ENCODE results near the gene GAS1. TPM values are rescaled to one million over a fixed set of nuclear protein-coding genes. Genes with fewer than 3 reads are reported as not detected.

The GAS1 gene
- total RNA-seq, 1 donor from 2014 or later = 307 TPM

- Mint-ChIP-seq H3K27ac (ENCODE audit: unreplicated experiment) (no peak overlapping the region), H3K4me1 (ENCODE audit: unreplicated experiment) (peaks cover 31% of the 10 kb centered on the region), H3K4me3 (ENCODE audit: unreplicated experiment) (no peak overlapping the region), H3K9me3 (ENCODE audit: unreplicated experiment) (no peaks in the 10 kb centered on the region), H3K36me3 (ENCODE audit: unreplicated experiment) (no peaks in the 10 kb centered on the region), H3K27me3 (ENCODE audit: unreplicated experiment) (no peaks in the 10 kb centered on the region)
- DNase-seq (ENCODE audit: extremely low spot score, unreplicated experiment) = no peak
- TF ChIP-seq CTCF (IDR thresholded peaks at IDR 0.05) = no peak
Observed at GRCh38 chr9:86987900-86988299, 40.6 kb upstream of the GAS1 start.

- H3K27ac Mint-ChIP-seq (ENCODE audit: unreplicated experiment) = no peak overlapping the region
- no peak for DNase-seq (ENCODE audit: extremely low spot score, unreplicated experiment)
- no peaks in the 10 kb centered on the region for H3K27me3 Mint-ChIP-seq (ENCODE audit: unreplicated experiment)
- TF ChIP-seq CTCF (IDR thresholded peaks at IDR 0.05) = no peak
- H3K4me3 Mint-ChIP-seq (ENCODE audit: unreplicated experiment) = no peak overlapping the region
- no peaks in the 10 kb centered on the region for H3K9me3 Mint-ChIP-seq (ENCODE audit: unreplicated experiment)
- H3K4me1 Mint-ChIP-seq (ENCODE audit: unreplicated experiment) = peaks cover 39% of the 10 kb centered on the region
- peaks cover 9% of the 10 kb centered on the region for H3K36me3 Mint-ChIP-seq (ENCODE audit: unreplicated experiment)
Observed at GRCh38 chr9:86985132-86985647, 37.9 kb upstream of the GAS1 start.

- no peaks in the 10 kb centered on the region for H3K27me3 Mint-ChIP-seq (ENCODE audit: unreplicated experiment)
- no peaks in the 10 kb centered on the region for H3K9me3 Mint-ChIP-seq (ENCODE audit: unreplicated experiment)
- H3K4me3 Mint-ChIP-seq (ENCODE audit: unreplicated experiment) = no peak overlapping the region
- peaks cover 9% of the 10 kb centered on the region for H3K36me3 Mint-ChIP-seq (ENCODE audit: unreplicated experiment)
- H3K27ac Mint-ChIP-seq (ENCODE audit: unreplicated experiment) = peak overlapping the region; percentile 65
- H3K4me1 Mint-ChIP-seq (ENCODE audit: unreplicated experiment) = peaks cover 53% of the 10 kb centered on the region
- TF ChIP-seq CTCF (IDR thresholded peaks at IDR 0.05) = no peak
- DNase-seq (ENCODE audit: extremely low spot score, unreplicated experiment) = no peak
Observed at GRCh38 chr9:86983620-86984259, 36.4 kb upstream of the GAS1 start.

- H3K4me1 Mint-ChIP-seq (ENCODE audit: unreplicated experiment) = peaks cover 59% of the 10 kb centered on the region
- no peak for TF ChIP-seq CTCF (IDR thresholded peaks at IDR 0.05)
- DNase-seq (ENCODE audit: extremely low spot score, unreplicated experiment) = no peak
- H3K27ac Mint-ChIP-seq (ENCODE audit: unreplicated experiment) = peak overlapping the region; percentile 9
- H3K27me3 Mint-ChIP-seq (ENCODE audit: unreplicated experiment) = no peaks in the 10 kb centered on the region
- H3K4me3 Mint-ChIP-seq (ENCODE audit: unreplicated experiment) = no peak overlapping the region
- H3K36me3 Mint-ChIP-seq (ENCODE audit: unreplicated experiment) = peaks cover 9% of the 10 kb centered on the region
- H3K9me3 Mint-ChIP-seq (ENCODE audit: unreplicated experiment) = no peaks in the 10 kb centered on the region
Observed at GRCh38 chr9:86983249-86983619, 35.9 kb upstream of the GAS1 start.

GRCh38 chr9:86980802-86981201 lies 33.5 kb upstream of the GAS1 start:
- no peak for DNase-seq (ENCODE audit: extremely low spot score, unreplicated experiment)
- no peak for TF ChIP-seq CTCF (IDR thresholded peaks at IDR 0.05)
- H3K4me3 Mint-ChIP-seq (ENCODE audit: unreplicated experiment) = no peak overlapping the region
- peaks cover 75% of the 10 kb centered on the region for H3K4me1 Mint-ChIP-seq (ENCODE audit: unreplicated experiment)
- H3K9me3 Mint-ChIP-seq (ENCODE audit: unreplicated experiment) = no peaks in the 10 kb centered on the region
- H3K27me3 Mint-ChIP-seq (ENCODE audit: unreplicated experiment) = no peaks in the 10 kb centered on the region
- peaks cover 9% of the 10 kb centered on the region for H3K36me3 Mint-ChIP-seq (ENCODE audit: unreplicated experiment)
- H3K27ac Mint-ChIP-seq (ENCODE audit: unreplicated experiment) = no peak overlapping the region

Data from osteocyte (in vitro differentiated cells).